Left lung (tissue), 10 donors: ENCODE measurements around the gene VAV1. TPM values are rescaled to one million over a fixed set of nuclear protein-coding genes. Genes with fewer than 3 reads are reported as not detected.
A peak's percentile ranks its signal among the peaks of the same experiment; 100 is the strongest.

Experiments
- ATAC-seq: fragments of 200-7000 bp; cut with Tn5 transposase; one replicate; pipeline ENCODE4 v1.9.1; 2020; ENCODE audit warnings: moderate library complexity
- DNase-seq, 4 donors: peaks; one replicate each; pipeline ENCODE4 v3.0.0-alpha.2; 2013 to 2020
- H3K27ac ChIP-seq, 2 donors: fragments of 200-600 bp; sonication (generic) in 1 of 2; one replicate each; pipeline versions ENCODE4 v1.5.0 to v1.8.0; 2020 to 2021
- H3K27me3 ChIP-seq, 2 donors: fragments of 200-600 bp; sonication (generic) in 1 of 2; one replicate each; pipeline versions ENCODE4 v1.5.0 to v1.8.0; 2020 to 2021
- H3K36me3 ChIP-seq, 2 donors: fragments of 200-600 bp; sonication (generic) in 1 of 2; one replicate each; pipeline versions ENCODE4 v1.5.0 to v1.8.0; 2020 to 2021
- H3K4me1 ChIP-seq, 2 donors: fragments of 200-600 bp; one replicate each; pipeline ENCODE4 v1.8.0; 2021
- H3K4me3 ChIP-seq, 2 donors: fragments of 200-600 bp; sonication (generic) in 1 of 2; one replicate each; pipeline versions ENCODE4 v1.5.0 to v1.8.0; 2020 to 2021; ENCODE audit warnings: mild to moderate bottlenecking in 1 of 2
- H3K9me3 ChIP-seq, 2 donors: fragments of 200-600 bp; sonication (generic) in 1 of 2; one replicate each; pipeline versions ENCODE4 v1.5.0 to v1.8.0; 2020 to 2021
- CTCF ChIP-seq, 2 donors: fragments of 200-600 bp; sonication (generic) in 1 of 2; IDR thresholded peaks; one replicate each; pipeline versions ENCODE4 v1.5.0 to v1.8.0; 2021; ENCODE audit warnings: antibody characterized with exemption in 2 of 2
- intact Hi-C, 2 donors: fragments of 100-400 bp; cut with DNase I; formaldehyde crosslinking; loops; one replicate each; pipeline versions ENCODE4 v1.11.2 to v1.14.2; 2022
- polyA plus RNA-seq, 6 donors: library from polyadenylated mRNA; unstranded; fragments of 120-200 nt; gene quantifications; one replicate each; pipeline ENCODE4 v1.2.1, GENCODE V29; 2013; ENCODE audit not compliant: insufficient read length in 6 of 6
- total RNA-seq, 2 donors: library from RNA; stranded (reverse); fragmentation: NEBNext Ultra II Directional; extraction: Animal tissue kit (Norgen Biotek cat#: 25700); gene quantifications; one replicate each; pipeline ENCODE4 v1.2.1, GENCODE V29; 2021
- donor health status: DM: no; HTN: yes; CAD: no.
- donor health status: DM: no; HTN: no; CAD: no.

VAV1 gene
- total and polyA plus RNA-seq, 8 donors: 2.0 to 51.3 (median 2.8) TPM

- Histone ChIP-seq H3K4me1 (peaks cover 5 to 68% of the 10 kb centered on the region in 2 donors), H3K9me3 (no peaks in the 10 kb centered on the region), H3K36me3 (no peaks in the 10 kb centered on the region), H3K4me3 (peak overlapping the region in 1 of 2 donors; percentile 38), H3K27ac (peak overlapping the region; percentile 62 to 87), H3K27me3 (no peaks in the 10 kb centered on the region)
- ATAC-seq: peak; percentile 80
- no peak for TF ChIP-seq CTCF (IDR thresholded peaks at IDR 0.05)
- intact Hi-C loops: no loop called here
- DNase-seq: peak in 2 of 4 donors; percentile 79 to 84
These were observed 30.0 kb downstream of the VAV1 start for GRCh38 chr19:6802336-6803035.

GRCh38 chr19:6803036-6803404 lies 30.5 kb downstream of the VAV1 start:
- intact Hi-C loops: no loop called here
- peak overlapping the region in 1 of 2 donors; percentile 38 for H3K4me3 ChIP-seq
- H3K27ac ChIP-seq: peak overlapping the region; percentile 62 to 87

GRCh38 chr19:6806488-6806887 lies 34.0 kb downstream of the VAV1 start:
- Histone ChIP-seq H3K4me3 (no peak overlapping the region), H3K36me3 (no peaks in the 10 kb centered on the region), H3K27ac (no peak overlapping the region), H3K27me3 (no peaks in the 10 kb centered on the region), H3K9me3 (no peaks in the 10 kb centered on the region), H3K4me1 (peaks cover 0 to 29% of the 10 kb centered on the region in 2 donors)
- no peak for DNase-seq
- ATAC-seq: no peak
- intact Hi-C loops: no loop called here
- no peak for TF ChIP-seq CTCF (IDR thresholded peaks at IDR 0.05)

More at GRCh38 chr19:6803036-6803404, 30.5 kb downstream of the VAV1 start:
- Histone ChIP-seq H3K9me3 (no peaks in the 10 kb centered on the region), H3K36me3 (no peaks in the 10 kb centered on the region), H3K4me1 (peaks cover 5 to 62% of the 10 kb centered on the region in 2 donors), H3K27me3 (no peaks in the 10 kb centered on the region)
- peak; percentile 13 for ATAC-seq
- no peak for TF ChIP-seq CTCF (IDR thresholded peaks at IDR 0.05)
- DNase-seq: no peak

DNA sequence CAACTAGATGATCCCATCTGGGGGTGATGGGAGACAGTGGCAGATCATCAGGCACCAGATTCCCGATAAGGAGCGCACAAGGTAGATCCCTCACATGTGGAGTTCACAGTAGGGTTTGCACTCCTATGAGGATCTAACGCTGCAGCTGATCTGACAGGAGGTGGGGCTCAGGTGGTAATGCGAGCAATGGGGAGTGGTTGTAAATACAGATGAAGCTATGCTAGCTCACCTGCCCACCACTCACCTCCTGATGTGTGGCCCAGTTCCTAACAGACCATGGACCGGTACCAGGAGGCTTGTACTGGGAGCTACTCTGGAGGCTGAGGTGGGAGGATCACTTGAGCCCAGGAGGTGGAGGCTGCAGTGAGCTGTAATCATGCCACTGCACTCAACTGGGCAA lies 34.8 kb downstream of the VAV1 start:
- no peak for DNase-seq
- Histone ChIP-seq H3K4me3 (no peak overlapping the region), H3K9me3 (no peaks in the 10 kb centered on the region), H3K36me3 (no peaks in the 10 kb centered on the region), H3K27ac (no peak overlapping the region), H3K27me3 (no peaks in the 10 kb centered on the region), H3K4me1 (peaks cover 0 to 23% of the 10 kb centered on the region in 2 donors)
- ATAC-seq: no peak
- TF ChIP-seq CTCF (IDR thresholded peaks at IDR 0.05): no peak
- intact Hi-C loops: no loop called here

- Histone ChIP-seq H3K36me3 (no peaks in the 10 kb centered on the region), H3K4me3 (no peak overlapping the region), H3K9me3 (no peaks in the 10 kb centered on the region), H3K27me3 (no peaks in the 10 kb centered on the region), H3K27ac (no peak overlapping the region), H3K4me1 (peaks cover 0 to 11% of the 10 kb centered on the region in 2 donors)
- no peak for ATAC-seq
- intact Hi-C loops: no loop called here
- DNase-seq: no peak
- no peak for TF ChIP-seq CTCF (IDR thresholded peaks at IDR 0.05)
These were observed 36.0 kb downstream of the VAV1 start for GRCh38 chr19:6808494-6808893.
